GM12878 (cell line): ENCODE results near the gene LPAR5. TPM values are rescaled to one million over a fixed set of nuclear protein-coding genes. Genes with fewer than 3 reads are reported as not detected.

ENCODE experiments used
- CREB1 ChIP-seq: IDR thresholded peaks from 2 replicates; pipeline ENCODE4 v1.6.1; 2012; ENCODE audit warnings: low read depth, mild to moderate bottlenecking, inconsistent platforms
- CREM ChIP-seq: IDR thresholded peaks from 2 replicates; pipeline ENCODE4 v1.6.1; 2014; ENCODE audit warnings: antibody characterized with exemption, low read depth
- EGR1 ChIP-seq, 2 experiments: IDR thresholded peaks; 1 replicate in 1 of 2; 2 replicates in 1 of 2; pipeline ENCODE4 v1.6.1; 2011 to 2012; ENCODE audit warnings: low read depth in 2 of 2, low read length in 2 of 2, borderline replicate concordance in 1 of 2, mild to moderate bottlenecking in 1 of 2, moderate library complexity in 1 of 2
- GABPA ChIP-seq: IDR thresholded peaks from 2 replicates; pipeline ENCODE4 v1.6.1; 2014; ENCODE audit warnings: antibody characterized with exemption, low read depth, mild to moderate bottlenecking, inconsistent platforms
- IRF4 ChIP-seq: IDR thresholded peaks from 2 replicates; pipeline ENCODE4 v1.6.1; 2011; ENCODE audit warnings: low read depth, low read length
- MTA3 ChIP-seq: IDR thresholded peaks from 2 replicates; pipeline ENCODE4 v1.6.1; 2012; ENCODE audit warnings: low read length, inconsistent platforms, borderline replicate concordance
- NRF1 ChIP-seq: conservative IDR thresholded peaks from 2 replicates; pipeline ENCODE4 v1.6.1; 2011; ENCODE audit warnings: mild to moderate bottlenecking, low read depth, low read length, improper control_type of control experiment
- POLR2A ChIP-seq: IDR thresholded peaks from 2 replicates; pipeline ENCODE4 v1.6.1; 2011; ENCODE audit warnings: low read depth, mild to moderate bottlenecking, low read length
- POLR2AphosphoS5 ChIP-seq: IDR thresholded peaks from 2 replicates; pipeline ENCODE4 v1.6.1; 2011; ENCODE audit warnings: mild to moderate bottlenecking, low read length, inconsistent platforms
- POU2F2 ChIP-seq: IDR thresholded peaks from 3 replicates; pipeline ENCODE4 v1.6.1; 2011; ENCODE audit warnings: low read depth, mild to moderate bottlenecking, low read length, borderline replicate concordance
- SMC3 ChIP-seq: IDR thresholded peaks from 2 replicates; pipeline ENCODE4 v1.6.1; 2011; ENCODE audit warnings: low read length, improper control_type of control experiment, borderline replicate concordance
- SPI1 ChIP-seq: IDR thresholded peaks from 2 replicates; pipeline ENCODE4 v1.6.1; 2011; ENCODE audit warnings: low read depth, mild to moderate bottlenecking, low read length, moderate library complexity, borderline replicate concordance; ENCODE audit not compliant: insufficient read depth
- STAT1 ChIP-seq: fragments of 450-650 bp; conservative IDR thresholded peaks from 2 replicates; pipeline ENCODE4 v1.6.1; 2014; ENCODE audit warnings: antibody characterized with exemption, mild to moderate bottlenecking
- polyA plus RNA-seq, 11 experiments: library from polyadenylated mRNA; depleted of rRNA in 4 of 11; unstranded in 6 of 11; stranded (reverse) in 5 of 11; fragments of >200 nt; fragmentation: Nextera tagmentation in 4 of 11; fragmentation: Illumina TruSeq in 1 of 11; extraction: Ambion mirVana in 4 of 11; extraction: Trizol in 1 of 11; gene quantifications; 1 replicate in 1 of 11; 2 replicates in 10 of 11; pipeline versions ENCODE4 v1.2.1 to v1.2.3, GENCODE V29; 2011 to 2016; ENCODE audit warnings: inconsistent platforms in 2 of 11, missing spikeins in 2 of 11, low read depth in 1 of 11
- total RNA-seq, 4 experiments: library from RNA; depleted of rRNA in 3 of 4; stranded (reverse); fragments of >200 nt in 3 of 4; fragmentation: Illumina TruSeq in 1 of 4; extraction: Trizol in 1 of 4; gene quantifications; 2 replicates each; pipeline versions ENCODE4 v1.2.1 to v1.2.3, GENCODE V29; 2013 to 2021
- TF ChIP-seq, protein P1 (sequence below): fragments of 450-650 bp; IDR thresholded peaks from 2 replicates; pipeline ENCODE4 v1.6.1; 2017; ENCODE audit warnings: mild to moderate bottlenecking, moderate library complexity
- TF ChIP-seq, protein P2 (sequence below): fragments of 450-650 bp; IDR thresholded peaks from 2 replicates; pipeline ENCODE4 v1.6.1; 2016; ENCODE audit warnings: mild to moderate bottlenecking
- TF ChIP-seq, protein P3 (sequence below): fragments of 450-650 bp; IDR thresholded peaks from 2 replicates; pipeline ENCODE4 v1.6.1; 2017; ENCODE audit warnings: mild to moderate bottlenecking, moderate library complexity
- TF ChIP-seq, protein P4 (sequence below): fragments of 450-650 bp; IDR thresholded peaks from 2 replicates; pipeline ENCODE4 v1.6.1; 2017; ENCODE audit warnings: mild to moderate bottlenecking, low read depth, inconsistent platforms; ENCODE audit not compliant: poor library complexity, severe bottlenecking

LPAR5 gene
- total and polyA plus RNA-seq, 10 of the 15 experiments (the other 5 are each of a cell fraction or from before 2014, with no cell fraction given) = 1.3 to 7.9 (median 5.3) TPM

DNA sequence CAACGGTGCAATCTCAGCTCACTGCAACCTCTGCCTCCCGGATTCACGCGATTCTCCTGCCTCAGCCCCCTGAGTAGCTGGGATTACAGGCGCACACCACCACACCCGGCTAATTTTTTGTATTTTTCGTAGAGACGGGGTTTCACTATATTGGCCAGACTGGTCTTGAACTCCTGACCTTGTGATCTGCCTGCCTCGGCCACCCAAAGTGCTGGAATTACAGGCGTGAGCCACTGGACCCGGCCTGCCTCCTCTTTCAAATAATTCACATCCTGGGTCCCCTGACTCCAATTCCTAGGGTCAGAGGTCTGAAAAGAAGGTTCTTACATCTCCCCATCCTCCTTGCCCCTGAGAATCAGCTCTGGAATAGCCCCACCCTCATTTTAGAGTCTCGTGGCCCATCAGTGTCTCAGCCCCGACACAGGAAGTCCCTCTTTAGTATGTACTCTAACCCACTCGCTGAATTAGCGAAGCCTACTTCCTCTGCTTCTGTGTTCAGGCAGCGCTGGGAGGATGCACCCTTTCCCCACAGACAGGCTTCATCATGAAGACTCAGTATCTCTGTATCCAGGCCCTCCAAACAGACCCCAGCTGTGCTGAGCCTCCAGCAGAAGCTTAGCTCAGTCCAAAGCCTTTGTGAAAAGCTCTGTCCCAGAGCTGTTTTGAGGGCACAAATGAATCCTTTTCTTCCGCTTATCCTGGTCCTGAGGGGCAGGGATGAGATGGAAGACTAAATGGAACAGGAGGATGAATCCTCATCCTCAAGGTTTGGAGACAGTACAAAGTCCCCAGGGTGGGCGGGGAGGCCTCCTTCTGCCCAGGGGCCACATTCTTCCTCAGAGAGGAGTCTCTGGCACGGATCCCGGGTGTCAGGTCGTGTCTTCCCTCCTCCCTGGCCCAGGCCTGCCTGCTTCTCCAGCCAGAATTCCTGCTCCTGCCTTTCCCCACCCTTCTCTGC, 3.5 kb downstream of the LPAR5 start (continued):
- TF ChIP-seq, protein P1, sequence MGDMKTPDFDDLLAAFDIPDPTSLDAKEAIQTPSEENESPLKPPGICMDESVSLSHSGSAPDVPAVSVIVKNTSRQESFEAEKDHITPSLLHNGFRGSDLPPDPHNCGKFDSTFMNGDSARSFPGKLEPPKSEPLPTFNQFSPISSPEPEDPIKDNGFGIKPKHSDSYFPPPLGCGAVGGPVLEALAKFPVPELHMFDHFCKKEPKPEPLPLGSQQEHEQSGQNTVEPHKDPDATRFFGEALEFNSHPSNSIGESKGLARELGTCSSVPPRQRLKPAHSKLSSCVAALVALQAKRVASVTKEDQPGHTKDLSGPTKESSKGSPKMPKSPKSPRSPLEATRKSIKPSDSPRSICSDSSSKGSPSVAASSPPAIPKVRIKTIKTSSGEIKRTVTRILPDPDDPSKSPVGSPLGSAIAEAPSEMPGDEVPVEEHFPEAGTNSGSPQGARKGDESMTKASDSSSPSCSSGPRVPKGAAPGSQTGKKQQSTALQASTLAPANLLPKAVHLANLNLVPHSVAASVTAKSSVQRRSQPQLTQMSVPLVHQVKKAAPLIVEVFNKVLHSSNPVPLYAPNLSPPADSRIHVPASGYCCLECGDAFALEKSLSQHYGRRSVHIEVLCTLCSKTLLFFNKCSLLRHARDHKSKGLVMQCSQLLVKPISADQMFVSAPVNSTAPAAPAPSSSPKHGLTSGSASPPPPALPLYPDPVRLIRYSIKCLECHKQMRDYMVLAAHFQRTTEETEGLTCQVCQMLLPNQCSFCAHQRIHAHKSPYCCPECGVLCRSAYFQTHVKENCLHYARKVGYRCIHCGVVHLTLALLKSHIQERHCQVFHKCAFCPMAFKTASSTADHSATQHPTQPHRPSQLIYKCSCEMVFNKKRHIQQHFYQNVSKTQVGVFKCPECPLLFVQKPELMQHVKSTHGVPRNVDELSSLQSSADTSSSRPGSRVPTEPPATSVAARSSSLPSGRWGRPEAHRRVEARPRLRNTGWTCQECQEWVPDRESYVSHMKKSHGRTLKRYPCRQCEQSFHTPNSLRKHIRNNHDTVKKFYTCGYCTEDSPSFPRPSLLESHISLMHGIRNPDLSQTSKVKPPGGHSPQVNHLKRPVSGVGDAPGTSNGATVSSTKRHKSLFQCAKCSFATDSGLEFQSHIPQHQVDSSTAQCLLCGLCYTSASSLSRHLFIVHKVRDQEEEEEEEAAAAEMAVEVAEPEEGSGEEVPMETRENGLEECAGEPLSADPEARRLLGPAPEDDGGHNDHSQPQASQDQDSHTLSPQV = no peak
- TF ChIP-seq POLR2A (peak; percentile 85), CREB1 (0 out of 2 replicates have a peak, but pooled peaks have one; percentile 1), SPI1 (peak; percentile 75; the same call in 1 of the 2 replicates), GABPA (peak; percentile 24; the same call in 1 of the 2 replicates), POLR2AphosphoS5 (peak; percentile 84), CREM (peak; percentile 27; the same call in 1 of the 2 replicates), SMC3 (no peak), STAT1 (no peak), NRF1 (no peak), POU2F2 (0 out of 3 replicates have a peak, but pooled peaks have one; percentile 43), IRF4 (no peak), MTA3 (no peak), EGR1 (IDR thresholded peaks at IDR 0.05; ENCODE audit: borderline replicate concordance in 1 of 2, low read depth in 2 of 2, low read length in 2 of 2) (0 out of 3 replicates have a peak, but pooled peaks of 1 of the 2 experiments have one; percentile 27)
- TF ChIP-seq, protein P2, sequence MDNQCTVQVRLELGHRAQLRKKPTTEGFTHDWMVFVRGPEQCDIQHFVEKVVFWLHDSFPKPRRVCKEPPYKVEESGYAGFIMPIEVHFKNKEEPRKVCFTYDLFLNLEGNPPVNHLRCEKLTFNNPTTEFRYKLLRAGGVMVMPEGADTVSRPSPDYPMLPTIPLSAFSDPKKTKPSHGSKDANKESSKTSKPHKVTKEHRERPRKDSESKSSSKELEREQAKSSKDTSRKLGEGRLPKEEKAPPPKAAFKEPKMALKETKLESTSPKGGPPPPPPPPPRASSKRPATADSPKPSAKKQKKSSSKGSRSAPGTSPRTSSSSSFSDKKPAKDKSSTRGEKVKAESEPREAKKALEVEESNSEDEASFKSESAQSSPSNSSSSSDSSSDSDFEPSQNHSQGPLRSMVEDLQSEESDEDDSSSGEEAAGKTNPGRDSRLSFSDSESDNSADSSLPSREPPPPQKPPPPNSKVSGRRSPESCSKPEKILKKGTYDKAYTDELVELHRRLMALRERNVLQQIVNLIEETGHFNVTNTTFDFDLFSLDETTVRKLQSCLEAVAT = peak; percentile 18; the same call in 1 of the 2 replicates
- TF ChIP-seq, protein P3, sequence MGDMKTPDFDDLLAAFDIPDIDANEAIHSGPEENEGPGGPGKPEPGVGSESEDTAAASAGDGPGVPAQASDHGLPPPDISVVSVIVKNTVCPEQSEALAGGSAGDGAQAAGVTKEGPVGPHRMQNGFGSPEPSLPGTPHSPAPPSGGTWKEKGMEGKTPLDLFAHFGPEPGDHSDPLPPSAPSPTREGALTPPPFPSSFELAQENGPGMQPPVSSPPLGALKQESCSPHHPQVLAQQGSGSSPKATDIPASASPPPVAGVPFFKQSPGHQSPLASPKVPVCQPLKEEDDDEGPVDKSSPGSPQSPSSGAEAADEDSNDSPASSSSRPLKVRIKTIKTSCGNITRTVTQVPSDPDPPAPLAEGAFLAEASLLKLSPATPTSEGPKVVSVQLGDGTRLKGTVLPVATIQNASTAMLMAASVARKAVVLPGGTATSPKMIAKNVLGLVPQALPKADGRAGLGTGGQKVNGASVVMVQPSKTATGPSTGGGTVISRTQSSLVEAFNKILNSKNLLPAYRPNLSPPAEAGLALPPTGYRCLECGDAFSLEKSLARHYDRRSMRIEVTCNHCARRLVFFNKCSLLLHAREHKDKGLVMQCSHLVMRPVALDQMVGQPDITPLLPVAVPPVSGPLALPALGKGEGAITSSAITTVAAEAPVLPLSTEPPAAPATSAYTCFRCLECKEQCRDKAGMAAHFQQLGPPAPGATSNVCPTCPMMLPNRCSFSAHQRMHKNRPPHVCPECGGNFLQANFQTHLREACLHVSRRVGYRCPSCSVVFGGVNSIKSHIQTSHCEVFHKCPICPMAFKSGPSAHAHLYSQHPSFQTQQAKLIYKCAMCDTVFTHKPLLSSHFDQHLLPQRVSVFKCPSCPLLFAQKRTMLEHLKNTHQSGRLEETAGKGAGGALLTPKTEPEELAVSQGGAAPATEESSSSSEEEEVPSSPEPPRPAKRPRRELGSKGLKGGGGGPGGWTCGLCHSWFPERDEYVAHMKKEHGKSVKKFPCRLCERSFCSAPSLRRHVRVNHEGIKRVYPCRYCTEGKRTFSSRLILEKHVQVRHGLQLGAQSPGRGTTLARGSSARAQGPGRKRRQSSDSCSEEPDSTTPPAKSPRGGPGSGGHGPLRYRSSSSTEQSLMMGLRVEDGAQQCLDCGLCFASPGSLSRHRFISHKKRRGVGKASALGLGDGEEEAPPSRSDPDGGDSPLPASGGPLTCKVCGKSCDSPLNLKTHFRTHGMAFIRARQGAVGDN = peak; percentile 87
- TF ChIP-seq, protein P4, sequence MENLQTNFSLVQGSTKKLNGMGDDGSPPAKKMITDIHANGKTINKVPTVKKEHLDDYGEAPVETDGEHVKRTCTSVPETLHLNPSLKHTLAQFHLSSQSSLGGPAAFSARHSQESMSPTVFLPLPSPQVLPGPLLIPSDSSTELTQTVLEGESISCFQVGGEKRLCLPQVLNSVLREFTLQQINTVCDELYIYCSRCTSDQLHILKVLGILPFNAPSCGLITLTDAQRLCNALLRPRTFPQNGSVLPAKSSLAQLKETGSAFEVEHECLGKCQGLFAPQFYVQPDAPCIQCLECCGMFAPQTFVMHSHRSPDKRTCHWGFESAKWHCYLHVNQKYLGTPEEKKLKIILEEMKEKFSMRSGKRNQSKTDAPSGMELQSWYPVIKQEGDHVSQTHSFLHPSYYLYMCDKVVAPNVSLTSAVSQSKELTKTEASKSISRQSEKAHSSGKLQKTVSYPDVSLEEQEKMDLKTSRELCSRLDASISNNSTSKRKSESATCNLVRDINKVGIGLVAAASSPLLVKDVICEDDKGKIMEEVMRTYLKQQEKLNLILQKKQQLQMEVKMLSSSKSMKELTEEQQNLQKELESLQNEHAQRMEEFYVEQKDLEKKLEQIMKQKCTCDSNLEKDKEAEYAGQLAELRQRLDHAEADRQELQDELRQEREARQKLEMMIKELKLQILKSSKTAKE = peak; percentile 45
